Keratinocyte (primary cell): ENCODE data around the gene ALG12.

Experiments used
- CTCF ChIP-seq, 3 experiments: IDR thresholded peaks in 1 of 3; conservative IDR thresholded peaks in 1 of 3; optimal IDR thresholded peaks in 1 of 3; 2 replicates in 2 of 3; 3 replicates in 1 of 3; pipeline versions ENCODE3 to v1.5.1; 2011; ENCODE audit warnings: low read length in 3 of 3, mild to moderate bottlenecking in 3 of 3, moderate library complexity in 2 of 3, control low read depth in 1 of 3, inconsistent platforms in 1 of 3; ENCODE audit not compliant: insufficient read depth in 2 of 3; ENCODE audit errors: extremely low read depth in 1 of 3
- EZH2 ChIP-seq: IDR thresholded peaks from one replicate; pipeline ENCODE4 v1.6.1; 2012; ENCODE audit warnings: inconsistent platforms, mild to moderate bottlenecking, low read length, moderate library complexity

- TF ChIP-seq CTCF (optimal IDR thresholded peaks at IDR 0.05 in 1 of 3, IDR thresholded peaks at IDR 0.05 in 1 of 3, conservative IDR thresholded peaks at IDR 0.05 in 1 of 3; ENCODE audit: extremely low read depth in 1 of 3, insufficient read depth in 2 of 3, low read length in 3 of 3) (no peak), EZH2 (no peak)
Observed at GRCh38 chr22:49934160-49934890, 16.1 kb upstream of the ALG12 start.
